ENCODE measurements around the gene TRIM24.
"Not testable (repeated sequence)": the region's sequence is repeated elsewhere in the genome, so short reads cannot be mapped to it uniquely, and the experiment has no call there.

Gene TRIM24

GRCh38 chr7:138495485-138495884, 35.4 kb downstream of the TRIM24 start:
- no peak for DNase-seq

DNA sequence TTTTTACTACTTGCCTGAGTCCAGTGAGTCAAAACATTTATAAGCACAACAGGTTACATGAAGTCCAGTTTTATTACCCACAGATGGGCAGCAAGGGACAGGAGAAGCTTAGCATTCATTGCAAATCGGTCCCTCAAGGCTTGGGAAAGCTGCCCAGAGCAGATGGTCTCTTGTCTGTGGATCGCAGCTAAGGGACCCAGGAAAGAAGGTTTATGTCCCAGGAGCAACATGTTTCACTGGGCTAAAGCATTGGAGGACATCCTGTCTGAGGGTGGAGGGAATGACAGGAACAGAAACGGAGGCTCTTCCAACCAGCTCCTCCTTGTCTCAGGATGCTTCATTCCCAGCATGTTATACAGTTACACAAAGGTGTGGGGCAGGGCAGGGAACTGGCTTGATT, 39.3 kb downstream of the TRIM24 start:
- DNase-seq, result no peak

DNA sequence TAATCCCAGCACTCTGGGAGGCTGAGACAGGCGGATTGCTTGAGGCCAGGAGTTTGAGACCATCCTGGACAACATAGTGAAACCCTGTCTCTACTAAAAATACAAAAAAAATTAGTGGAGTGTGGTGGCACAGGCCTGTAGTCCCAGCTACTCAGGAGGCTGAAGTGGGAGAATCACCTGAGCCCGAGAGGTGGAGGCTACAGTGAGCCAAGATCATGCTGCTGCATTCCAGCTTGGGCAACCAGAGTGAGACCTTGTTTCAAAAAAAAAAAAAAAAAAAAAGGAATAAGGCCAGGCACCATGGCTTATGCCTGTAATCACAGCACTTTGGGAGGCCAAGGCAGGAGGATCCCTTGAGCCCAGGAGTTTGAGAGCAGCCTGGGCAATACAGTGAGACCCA, 40.2 kb downstream of the TRIM24 start:
- not testable (repeated sequence) for DNase-seq

DNA sequence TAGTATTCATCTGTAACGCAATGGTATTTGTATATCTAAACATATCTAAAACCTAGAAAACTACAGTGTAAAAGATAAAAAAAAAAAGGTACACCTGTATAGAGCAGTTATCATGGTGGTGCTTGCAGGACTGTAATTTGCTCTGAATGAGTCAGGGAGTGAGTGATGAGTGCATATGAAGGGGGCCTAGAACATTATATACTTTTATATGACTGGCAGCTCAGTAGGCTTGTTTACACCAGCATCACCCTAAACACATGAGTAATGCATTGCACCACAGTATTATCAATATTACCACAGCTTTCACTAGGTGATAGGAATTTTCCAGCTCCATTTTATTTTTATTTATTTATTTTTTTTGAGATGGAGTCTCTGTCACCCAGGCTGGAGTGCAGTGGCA, 40.8 kb downstream of the TRIM24 start:
- no peak for DNase-seq

DNA sequence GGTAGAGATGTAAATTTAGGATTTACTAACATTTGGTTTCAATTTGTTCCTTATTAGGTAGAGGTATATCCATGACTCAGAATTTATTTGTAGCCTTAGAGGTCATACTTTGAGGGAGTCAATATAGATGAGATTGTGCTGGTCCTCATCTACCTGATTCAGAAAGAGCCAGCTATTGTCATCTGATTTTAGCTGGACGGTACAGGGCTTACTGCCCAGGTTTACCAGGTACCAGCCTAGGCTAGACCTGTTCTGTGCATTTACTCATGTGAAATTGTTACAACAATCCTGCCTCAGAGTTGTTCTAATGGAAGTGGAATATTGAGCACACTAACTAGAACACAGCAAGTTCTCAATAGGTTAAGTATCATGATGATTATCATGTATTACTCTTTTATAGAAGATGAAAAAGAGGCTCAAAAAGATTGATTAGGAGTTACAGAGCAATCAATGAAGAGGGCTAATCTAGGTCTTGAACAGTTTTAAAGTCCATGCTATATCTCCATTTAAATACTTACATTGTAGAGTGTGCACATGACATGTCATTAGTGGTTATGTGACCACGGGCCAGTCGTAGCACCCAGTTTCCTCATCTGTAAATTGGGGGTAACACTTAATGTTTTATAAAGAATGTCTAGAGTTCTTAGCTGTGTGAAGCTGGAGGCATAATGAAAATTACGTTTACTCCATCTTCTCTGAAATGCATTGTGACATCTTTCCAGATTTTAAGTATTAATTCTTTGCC, 42.1 kb downstream of the TRIM24 start:
- no peak for DNase-seq

- DNase-seq, result no peak
Measured at GRCh38 chr7:138505361-138505873, 45.4 kb downstream of the TRIM24 start.

DNA sequence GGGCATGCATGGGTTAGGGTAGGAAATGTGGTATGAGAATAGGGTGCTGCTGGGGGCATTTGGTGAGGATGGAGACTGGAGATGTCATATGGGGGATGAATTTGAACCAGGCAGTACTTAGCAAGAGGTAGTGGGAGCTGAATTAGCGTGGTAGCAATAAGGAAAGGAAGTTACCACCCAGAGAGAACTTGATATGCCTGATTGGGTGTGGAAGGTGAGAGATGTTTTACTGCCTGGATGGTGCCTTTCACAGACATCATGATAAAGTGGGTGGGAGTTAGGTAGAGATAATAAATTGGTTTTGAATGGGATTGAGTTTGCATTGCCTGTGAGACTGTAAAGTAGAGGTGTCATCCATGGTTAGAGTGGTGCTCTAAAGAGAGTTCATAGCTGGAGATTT, 46.7 kb downstream of the TRIM24 start:
- no peak for DNase-seq

DNA sequence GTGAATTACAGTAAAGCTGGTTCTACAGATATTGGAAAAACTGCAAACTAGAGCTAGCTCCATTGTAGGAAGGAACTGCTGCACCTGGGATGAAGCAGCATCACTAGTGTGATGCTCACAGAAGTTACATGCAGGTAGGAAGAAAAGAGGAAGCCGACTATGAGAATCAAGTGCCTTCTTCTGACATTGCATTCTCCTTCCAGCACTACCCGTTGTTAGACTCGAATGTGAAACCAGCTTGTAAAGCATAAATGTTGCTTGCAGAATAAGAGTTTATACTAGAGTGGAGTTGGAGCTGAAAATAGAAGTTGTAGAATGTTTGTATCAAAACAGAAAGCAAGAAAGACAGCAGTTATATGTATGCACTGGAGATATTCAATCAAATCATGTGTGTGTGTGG, 49.9 kb downstream of the TRIM24 start:
- no peak for DNase-seq

DNA sequence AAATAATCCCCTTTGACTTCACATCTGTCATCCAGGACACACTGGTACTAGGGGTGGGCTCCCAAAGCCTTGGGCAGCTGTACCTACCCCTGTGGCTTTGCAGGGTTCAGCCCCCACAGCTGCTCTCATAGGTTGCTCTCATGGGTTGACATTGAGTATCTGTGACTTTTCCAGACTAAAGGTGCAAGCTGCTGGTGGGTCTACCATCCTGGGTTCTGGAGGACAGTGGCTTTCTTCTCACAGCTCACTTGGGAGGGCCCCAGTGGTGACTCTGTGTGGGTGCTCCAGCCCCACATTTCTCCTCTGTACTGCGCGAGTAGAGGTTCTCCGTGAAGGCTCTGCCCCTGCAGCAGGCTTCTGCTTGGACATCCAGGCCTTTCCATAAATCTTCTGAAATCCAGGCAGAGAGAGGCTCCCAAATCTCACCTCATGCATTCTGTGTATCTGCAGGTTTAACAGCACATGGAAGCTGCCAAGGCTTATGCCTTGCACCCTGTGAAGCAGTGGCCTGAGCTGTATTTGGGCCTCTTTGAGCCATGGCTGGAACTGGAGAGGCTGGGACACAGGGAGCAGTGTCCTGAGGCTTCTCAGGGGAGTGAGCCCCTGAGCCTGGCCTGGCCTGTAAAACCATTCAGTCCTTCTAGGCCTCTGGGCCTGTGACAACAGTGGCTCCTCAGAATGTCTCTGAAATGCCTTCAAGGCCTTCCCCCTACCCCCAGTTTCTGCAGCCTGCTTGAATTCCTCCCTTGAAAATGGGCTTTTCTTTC, 52.2 kb downstream of the TRIM24 start:
- no peak for DNase-seq

GRCh38 chr7:138512885-138513284, 52.8 kb downstream of the TRIM24 start:
- no peak for DNase-seq

- no peak for DNase-seq
Measured at GRCh38 chr7:138513344-138513871, 53.3 kb downstream of the TRIM24 start.

DNA sequence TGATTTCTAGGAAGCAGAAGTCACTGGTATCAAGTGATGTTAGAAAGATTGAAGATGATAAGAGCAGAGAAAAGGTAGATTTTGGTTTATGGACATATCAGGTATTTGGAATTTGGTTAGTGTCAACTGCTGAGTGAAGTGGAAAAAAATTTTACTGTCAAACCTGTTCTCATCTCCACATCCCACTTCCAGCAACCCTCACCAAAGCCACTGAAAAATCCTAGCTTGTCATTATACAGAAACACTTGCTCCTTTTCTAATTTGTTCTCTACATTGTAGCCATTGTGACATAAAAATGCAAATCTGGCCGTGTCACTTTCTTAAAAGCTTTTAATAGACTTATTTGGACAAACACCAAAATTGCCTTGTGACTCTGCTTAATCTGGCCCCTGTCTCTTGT, 54.0 kb downstream of the TRIM24 start:
- no peak for DNase-seq

GRCh38 chr7:138515001-138515528, 55.0 kb downstream of the TRIM24 start:
- DNase-seq, result no peak

DNA sequence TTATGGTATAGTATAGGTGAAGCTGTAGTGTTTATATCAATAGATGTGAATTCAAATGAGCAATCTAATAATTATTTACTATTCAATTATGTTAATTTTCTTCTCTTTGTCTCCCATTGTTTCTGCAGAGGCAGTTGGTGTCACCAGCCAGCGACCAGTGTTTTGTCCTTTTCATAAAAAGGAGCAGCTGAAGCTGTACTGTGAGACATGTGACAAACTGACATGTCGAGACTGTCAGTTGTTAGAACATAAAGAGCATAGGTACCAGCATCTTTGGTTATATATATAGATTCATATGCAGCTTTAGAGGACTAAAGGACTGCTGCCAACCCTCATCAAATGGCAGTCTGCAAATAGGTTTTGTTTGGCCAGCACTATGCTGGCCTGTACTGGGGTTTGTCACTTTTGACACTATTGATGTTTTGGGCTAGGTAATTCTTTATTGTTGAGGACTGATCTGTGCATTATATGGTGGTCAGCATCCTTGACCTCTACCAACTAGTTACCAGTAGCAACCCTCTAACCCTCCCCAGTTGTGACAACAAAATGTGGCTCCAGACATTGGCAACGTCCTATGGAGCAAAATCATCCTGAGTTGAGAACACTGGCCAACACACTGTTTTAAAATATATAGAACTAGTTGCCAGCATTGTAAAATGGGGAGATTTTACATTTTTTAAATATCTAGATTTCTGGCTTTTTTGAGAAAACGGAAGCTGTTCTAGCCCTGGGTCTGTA, 59.2 kb downstream of the TRIM24 start:
- no peak for DNase-seq

- no peak for DNase-seq
Measured at GRCh38 chr7:138520742-138521141, 60.7 kb downstream of the TRIM24 start.

DNA sequence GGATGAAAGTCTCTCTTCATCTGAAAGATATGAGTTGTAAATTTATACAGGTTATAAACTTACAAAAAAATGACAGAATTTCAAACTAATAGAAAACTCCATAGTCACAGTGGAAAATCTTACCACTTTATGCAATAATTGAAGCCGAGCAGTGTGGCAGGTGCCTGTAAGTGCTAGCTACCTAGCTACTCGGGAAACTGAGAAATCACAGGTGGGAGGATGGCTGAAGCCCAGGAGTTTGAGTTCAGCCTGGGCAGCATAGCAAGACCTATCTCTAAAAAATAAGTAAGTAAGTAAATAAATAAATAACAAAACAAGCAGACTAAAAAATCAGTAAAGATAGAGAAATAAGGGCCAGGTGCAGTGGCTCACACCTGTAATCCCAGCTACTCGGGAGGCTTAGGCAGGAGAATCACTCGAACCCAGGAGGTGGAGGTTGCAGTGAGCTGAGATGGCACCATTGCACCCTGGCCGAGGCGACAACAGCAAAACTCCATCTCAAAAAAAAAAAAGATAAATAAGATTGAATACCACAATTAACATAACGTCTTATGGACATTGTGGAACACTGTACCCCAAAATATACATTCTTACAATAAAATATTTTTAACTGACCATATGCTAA, 61.9 kb downstream of the TRIM24 start:
- no peak for DNase-seq

DNA sequence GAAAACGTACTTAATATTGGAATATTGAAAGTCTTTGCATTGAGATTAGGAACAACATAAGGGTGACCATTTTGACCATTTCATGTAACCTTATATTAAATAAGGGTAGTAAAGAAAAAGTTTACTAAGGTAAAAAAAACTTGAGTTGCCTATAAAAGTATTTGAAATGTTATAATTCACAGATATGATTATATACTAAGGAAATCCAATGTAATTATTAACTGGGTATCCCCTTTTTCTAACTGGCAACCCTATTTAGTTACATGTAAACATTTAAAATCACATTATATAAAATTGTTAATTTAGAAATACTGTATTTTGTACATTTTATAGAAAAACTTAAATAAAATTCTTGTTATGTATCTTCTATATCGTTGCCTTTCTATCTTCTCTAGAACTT, 64.2 kb downstream of the TRIM24 start:
- DNase-seq, result no peak

- no peak for DNase-seq
Measured at GRCh38 chr7:138525757-138526156, 65.7 kb downstream of the TRIM24 start.

DNA sequence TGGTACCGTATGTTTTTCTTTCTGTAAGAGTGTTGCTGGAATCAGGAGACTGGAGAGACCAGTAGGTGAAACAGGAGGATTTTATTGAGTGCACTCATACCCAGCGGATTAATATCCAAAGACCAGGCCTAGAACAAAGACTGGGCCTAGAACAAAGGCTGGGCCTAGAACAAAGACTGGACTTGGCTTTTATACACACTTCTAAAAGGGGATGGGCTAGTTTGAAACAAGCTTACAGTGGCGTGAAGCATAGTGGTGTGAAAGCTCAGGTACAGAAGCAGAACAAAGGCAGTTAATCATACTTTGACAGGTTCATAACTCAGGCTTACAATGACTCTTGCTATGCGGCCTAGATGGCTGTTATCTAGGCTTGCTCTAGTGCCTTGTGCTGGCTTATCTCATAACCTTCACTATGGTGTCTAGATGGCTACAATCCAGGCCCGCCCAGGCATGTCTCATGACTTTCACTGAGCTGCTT, 67.7 kb downstream of the TRIM24 start:
- no peak for DNase-seq

- not testable (repeated sequence) for DNase-seq
Measured at GRCh38 chr7:138536833-138537232, 76.8 kb downstream of the TRIM24 start.

- DNase-seq, result no peak
Measured at GRCh38 chr7:138538518-138538917, 78.5 kb downstream of the TRIM24 start.

DNA sequence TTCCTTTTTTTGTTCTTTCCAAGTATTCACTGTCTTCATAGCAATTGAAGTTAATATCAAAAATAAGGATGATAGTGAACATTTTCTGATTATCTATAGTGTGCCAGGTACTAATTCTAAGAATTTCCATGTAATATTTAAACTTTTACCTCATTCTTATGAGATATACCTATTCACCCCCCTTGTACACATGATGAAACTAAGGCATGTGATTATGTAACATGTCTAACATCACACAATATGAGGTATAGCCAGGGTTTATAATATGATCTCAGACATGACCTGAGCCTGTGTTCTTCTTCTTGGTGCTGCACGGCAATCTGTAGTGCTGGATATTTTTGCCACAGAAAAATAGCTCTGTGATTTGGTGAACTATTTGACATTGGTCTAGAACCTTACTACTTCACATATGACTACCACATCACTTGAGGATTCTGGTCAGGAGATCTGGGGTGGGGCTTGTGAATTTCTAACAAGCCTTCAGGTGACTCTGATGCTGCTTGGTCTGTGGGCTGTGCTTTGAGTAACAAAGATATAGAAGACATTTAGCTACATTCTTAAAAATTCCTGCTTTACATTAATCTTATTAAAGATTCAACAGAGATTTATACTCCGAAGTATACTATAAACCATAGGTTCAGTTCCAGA, 79.1 kb downstream of the TRIM24 start:
- no peak for DNase-seq

Measured in activated CD4-positive, alpha-beta T cell treated with anti-CD3 and anti-CD28 coated beads, Interleukin-2, amount 50 U/mL, for 4 hours (primary cell).